Glomerular endothelial cell (primary cell): ENCODE data around the gene EPS8L2. TPM values are rescaled to one million over a fixed set of nuclear protein-coding genes. Genes with fewer than 3 reads are reported as not detected.
"Not testable (repeated sequence)": the region's sequence is repeated elsewhere in the genome, so short reads cannot be mapped to it uniquely, and the experiment has no call there.

Source experiments
- DNase-seq: peaks from one replicate; pipeline ENCODE4 v3.0.0-alpha.2; 2011; ENCODE audit warnings: low read depth, low spot score; ENCODE audit errors: extremely low read depth
- total RNA-seq: library from RNA; depleted of rRNA; stranded (reverse); fragments of >200 nt; gene quantifications from 2 replicates; pipeline ENCODE4 v1.2.3, GENCODE V29; 2015

EPS8L2 gene
- total RNA-seq, 1 donor from 2014 or later: 18.1 TPM

- no peak for DNase-seq
Measured at GRCh38 chr11:724049-724777, 18.2 kb downstream of the EPS8L2 start.

DNA sequence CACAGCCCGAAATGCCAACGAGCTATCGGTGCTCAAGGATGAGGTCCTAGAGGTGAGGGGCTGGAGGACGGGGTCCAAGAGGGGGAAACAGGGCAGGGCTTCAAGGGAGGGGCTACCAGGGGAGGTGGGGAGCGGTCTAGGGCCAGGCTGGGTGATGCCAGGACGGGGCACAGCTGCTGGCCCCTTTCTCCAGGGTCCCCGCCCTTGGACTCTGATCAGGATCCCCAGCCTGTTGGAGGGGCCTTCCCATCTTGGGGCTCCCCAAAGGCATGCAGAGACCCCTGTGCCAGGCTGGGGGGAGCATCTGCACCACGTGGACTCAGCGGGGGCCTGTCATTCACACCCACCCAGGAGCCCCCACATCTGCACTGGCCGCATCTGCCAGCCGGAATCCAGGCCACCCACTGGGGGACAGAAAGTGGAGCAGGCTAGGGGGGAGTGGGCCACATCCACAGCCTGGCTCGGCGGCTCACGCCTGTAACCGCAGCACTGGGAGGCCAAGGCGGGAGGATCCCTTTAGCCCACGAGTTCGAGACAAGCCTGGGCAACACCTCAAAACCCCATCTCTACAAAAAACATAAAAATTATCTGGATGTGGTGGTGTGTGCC, 18.9 kb downstream of the EPS8L2 start:
- DNase-seq: no peak

GRCh38 chr11:725624-726202, 19.7 kb downstream of the EPS8L2 start:
- no peak for DNase-seq

GRCh38 chr11:726278-727220, 20.5 kb downstream of the EPS8L2 start:
- no peak for DNase-seq

DNA sequence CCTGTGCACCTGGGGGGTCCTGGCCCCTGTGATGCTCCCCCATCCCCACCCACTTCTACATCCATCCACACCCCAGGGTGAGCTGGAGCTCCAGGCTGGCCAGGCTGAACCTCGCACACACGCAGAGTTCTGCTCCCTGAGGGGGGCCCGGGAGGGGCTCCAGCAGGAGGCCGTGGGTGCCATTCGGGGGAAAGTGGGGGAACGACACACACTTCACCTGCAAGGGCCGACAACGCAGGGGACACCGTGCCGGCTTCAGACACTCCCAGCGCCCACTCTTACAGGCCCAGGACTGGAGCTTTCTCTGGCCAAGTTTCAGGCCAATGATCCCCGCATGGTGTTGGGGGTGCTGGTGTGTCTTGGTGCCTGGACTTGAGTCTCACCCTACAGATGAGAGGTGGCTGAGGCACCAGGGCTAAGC, 21.3 kb downstream of the EPS8L2 start:
- no peak for DNase-seq

DNA sequence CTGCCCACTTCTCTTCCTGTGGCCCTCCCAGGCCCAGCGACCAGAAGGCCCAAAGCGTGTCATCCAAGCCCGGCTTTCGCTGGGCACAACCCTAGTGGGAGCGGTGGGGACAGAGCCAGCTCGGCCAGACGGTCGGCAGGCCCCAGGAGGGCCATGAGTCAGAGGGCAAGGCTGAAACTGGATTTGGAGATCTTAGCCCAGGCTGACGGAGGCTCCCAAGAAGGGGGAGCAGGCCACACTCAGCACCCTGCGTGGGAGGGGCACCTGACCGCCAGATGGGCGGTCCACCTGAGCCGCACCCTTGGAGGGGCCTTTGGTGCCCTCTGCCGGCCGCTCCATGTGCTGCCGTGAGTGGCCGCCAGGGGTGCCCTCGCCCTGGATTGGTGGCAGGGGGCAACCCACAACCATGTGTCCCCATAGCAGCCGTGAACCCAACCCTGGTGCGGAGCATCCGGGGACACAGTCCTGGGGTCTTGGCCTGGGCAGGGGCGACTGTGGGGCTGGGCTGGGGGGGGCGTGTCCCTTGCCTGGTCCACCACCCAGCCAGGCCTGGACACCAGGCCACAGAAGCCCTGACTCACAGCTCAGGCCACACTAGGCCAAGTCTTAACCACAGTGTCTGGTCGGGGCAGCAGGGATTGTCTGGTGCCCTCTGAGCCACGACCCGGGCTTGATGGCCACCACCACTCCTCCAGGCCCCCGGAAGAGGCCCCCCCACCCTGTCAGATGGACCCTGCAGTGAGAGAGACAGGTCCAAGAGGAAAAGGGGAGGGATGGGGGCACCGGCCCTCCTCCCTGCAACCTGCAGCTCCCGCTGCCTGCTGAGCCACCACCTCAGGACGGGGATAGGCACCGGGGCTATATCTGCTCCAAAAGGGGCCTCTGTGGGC, 22.1 kb downstream of the EPS8L2 start:
- DNase-seq: no peak

DNA sequence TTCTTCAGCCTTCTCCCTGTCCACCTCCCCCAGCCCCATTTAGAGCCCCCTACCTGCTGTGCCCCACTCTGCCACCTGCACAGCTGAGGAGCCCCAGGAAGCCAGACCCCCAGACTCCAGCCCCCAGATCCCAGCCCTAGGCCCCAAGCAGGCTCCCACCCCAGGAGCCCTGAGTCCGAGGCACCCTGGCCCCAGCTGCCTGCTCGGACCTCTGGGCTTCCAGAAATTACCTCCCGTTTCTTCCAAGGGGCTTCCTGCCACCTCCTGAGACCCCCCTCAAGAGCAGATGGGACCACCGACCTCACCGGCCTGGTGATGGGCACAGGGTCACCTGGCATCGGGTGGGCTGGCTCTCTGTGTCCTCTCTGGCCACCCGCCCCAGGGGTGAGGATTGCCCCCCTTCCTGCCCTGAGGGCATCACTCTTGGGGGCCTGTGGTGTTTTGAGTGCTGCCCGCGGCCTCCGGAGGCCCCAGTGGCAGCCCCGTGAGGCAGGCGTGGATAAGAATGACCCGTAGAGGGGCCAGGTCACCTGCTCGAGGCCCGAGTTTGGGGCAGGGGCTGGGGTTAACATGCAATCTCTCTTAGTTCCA, 23.0 kb downstream of the EPS8L2 start:
- no peak for DNase-seq

DNA sequence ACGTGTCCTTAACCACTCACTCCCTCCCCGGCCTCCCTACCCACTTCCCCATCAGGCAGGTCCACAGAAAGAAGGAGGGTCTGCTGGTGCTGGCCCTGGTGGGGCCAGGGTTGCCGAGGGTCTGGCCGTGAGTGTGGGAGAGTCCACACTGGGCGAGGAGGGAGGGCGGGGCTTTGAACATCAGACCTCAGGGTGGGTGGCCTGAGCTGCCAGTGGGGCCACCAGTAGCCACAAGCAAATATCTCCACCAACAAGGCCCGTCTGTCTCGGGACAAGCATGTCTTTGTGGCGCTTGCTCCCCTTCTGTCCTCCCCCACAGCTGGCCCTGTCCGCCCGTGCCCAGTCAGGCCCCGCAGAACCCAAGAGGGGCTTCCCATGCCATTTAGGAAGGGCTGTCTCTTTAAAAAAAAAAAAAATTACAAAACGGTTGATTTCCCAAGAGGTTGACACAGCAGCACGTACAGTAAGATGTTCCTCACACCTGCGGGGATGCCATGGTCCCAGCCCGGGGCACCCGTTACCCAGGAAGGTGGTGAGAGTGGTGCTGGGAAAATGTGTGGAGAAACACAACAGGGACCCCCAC, 23.6 kb downstream of the EPS8L2 start:
- DNase-seq: no peak

- no peak for DNase-seq
Measured at GRCh38 chr11:733072-733471, 27.0 kb downstream of the EPS8L2 start.

DNA sequence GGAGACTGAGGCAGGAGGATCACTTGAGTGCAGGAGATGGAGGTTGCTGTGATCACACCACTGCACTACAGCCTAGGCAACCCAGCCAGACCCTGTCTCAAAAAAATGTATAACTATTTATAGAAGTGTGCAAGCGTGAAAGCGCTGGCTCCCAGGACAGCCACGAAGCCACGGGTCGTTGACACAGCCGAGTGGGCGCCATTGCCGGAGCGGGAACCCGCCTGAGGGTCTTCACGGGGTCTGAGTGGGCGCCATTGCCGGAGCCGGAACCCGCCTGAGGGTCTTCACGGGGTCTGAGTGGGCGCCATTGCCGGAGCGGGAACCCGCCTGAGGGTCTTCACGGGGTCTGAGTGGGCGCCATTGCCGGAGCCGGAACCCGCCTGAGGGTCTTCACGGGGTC, 28.5 kb downstream of the EPS8L2 start:
- DNase-seq: not testable (repeated sequence)

DNA sequence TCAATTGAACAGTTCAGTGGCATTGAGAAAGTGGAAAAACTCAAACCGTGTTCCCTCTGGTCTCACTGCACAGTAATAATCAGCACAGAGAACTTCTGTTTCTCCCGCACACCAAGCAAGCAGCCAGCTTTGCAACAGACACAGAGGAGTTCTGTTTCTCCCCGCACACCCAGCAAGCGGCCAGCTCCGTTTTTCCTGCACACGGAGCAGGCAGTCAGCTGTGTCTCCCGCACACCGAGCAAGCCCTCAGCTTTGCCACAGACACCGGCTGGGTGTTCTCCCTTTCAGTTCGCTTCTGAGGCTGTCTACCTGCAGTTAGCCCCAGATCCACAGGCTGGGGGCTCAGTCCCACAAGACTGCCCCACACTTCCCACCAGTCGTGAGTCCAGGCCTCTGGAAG, 31.3 kb downstream of the EPS8L2 start:
- no peak for DNase-seq

- DNase-seq: not testable (repeated sequence)
Measured at GRCh38 chr11:737899-738298, 31.9 kb downstream of the EPS8L2 start.

GRCh38 chr11:742156-742546, 36.1 kb downstream of the EPS8L2 start:
- DNase-seq: no peak

DNA sequence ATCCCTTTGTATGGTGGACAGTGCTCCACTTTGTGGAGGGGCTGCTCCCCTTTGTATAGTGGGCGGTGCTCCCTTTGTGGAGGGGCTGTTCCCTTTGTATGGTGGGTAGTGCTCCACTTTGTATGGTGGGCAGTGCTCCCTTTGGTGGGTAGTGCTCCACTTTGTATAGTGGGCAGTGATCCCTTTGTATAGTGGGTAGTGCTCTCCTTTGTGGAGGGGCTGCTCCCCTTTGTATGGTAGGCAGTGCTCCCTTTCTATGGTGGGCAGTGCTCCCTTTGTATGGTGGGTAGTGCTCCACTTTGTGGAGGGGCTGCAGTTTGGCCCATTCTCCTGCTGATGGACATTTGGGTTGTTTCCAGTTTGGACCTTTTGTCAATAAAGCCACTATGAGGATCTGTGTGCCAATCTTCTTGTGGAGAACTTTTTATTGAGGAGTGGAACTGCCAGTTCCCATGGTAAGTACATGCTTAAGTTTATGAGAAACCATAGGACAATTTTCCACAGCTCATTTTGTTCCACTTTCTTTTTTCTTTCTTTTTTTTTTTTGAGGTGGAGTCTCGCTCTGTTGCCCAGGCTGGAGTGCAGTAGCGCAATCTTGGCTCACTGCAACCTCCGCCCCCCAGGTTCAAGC, 36.7 kb downstream of the EPS8L2 start:
- DNase-seq: no peak

- DNase-seq: no peak
Measured at GRCh38 chr11:745428-745827, 39.4 kb downstream of the EPS8L2 start.

- no peak for DNase-seq
Measured at GRCh38 chr11:746289-747157, 40.5 kb downstream of the EPS8L2 start.

DNA sequence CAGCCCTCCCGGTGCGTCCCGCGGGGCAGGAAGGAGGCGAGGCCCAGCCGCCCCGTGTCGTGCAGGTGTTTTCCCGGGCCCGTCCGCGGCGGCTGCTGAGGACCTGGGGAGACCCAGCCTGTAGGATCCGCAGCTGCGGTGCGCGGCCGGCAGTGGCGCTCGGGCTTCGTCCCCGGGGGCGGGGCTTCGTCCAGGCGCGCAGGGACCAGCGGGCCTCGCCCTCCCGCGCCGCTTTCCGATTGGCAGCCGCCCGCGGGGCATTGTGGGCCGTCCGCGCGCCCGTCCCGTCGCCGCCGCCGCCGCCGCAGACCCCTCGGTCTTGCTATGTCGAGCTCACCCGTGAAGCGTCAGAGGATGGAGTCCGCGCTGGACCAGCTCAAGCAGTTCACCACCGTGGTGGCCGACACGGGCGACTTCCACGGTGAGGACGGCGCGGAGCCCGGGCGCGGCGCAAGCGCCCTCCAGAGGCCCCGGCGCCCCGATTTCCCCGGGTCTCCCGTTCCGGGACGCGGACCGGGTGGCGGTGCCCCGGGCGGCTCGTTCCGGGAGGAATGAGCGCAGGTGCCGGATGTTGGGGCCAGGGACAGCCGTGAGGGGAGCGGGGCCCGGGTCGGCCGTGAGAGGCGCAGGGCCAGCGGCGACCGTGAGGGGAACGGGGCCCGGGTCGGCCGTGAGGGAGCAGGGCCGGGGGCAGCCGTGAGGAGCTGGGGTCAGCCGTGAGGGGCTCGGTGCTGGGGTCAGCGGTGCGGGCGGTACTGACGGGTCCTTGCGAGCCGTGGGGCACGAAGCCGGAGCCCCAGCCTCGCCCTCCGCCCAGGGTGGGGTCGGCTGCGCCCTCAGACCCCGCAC, 41.4 kb downstream of the EPS8L2 start, which contains the start of gene TALDO1:
Gene TALDO1 (plus strand): TSS at position 307 of the 849 bp plus-strand sequence. CDS start 18 bp downstream, at position 325.
- DNase-seq: no peak
